Endothelial cell (in vitro differentiated cells): ENCODE data around the gene CEP295NL. TPM values are rescaled to one million over a fixed set of nuclear protein-coding genes. Genes with fewer than 3 reads are reported as not detected.

ENCODE experiments used
- DNase-seq: peaks from one replicate; pipeline ENCODE4 v3.0.0; 2021; ENCODE audit warnings: low spot score
- H3K27ac Mint-ChIP-seq: one replicate; pipeline ENCODE4 v1.8.0; 2021; ENCODE audit warnings: mixed read lengths, inconsistent platforms; ENCODE audit not compliant: unreplicated experiment
- H3K27me3 Mint-ChIP-seq: one replicate; pipeline ENCODE4 v1.8.0; 2021; ENCODE audit warnings: mild to moderate bottlenecking, moderate library complexity, mixed read lengths, inconsistent platforms; ENCODE audit not compliant: unreplicated experiment
- H3K36me3 Mint-ChIP-seq: one replicate; pipeline ENCODE4 v1.8.0; 2021; ENCODE audit warnings: mild to moderate bottlenecking, low read depth, mixed read lengths, inconsistent platforms; ENCODE audit not compliant: unreplicated experiment
- H3K4me1 Mint-ChIP-seq: one replicate; pipeline ENCODE4 v1.8.0; 2021; ENCODE audit warnings: mild to moderate bottlenecking, mixed read lengths, inconsistent platforms; ENCODE audit not compliant: unreplicated experiment
- H3K4me3 Mint-ChIP-seq: one replicate; pipeline ENCODE4 v1.8.0; 2021; ENCODE audit warnings: mild to moderate bottlenecking, mixed read lengths, inconsistent platforms; ENCODE audit not compliant: unreplicated experiment
- H3K9me3 Mint-ChIP-seq: one replicate; pipeline ENCODE4 v1.8.0; 2021; ENCODE audit warnings: mixed read lengths, inconsistent platforms; ENCODE audit not compliant: unreplicated experiment
- CTCF ChIP-seq: fragments of 200-600 bp; sonication (generic); IDR thresholded peaks from one replicate; pipeline ENCODE4 v1.5.0; 2021; ENCODE audit warnings: antibody characterized with exemption; ENCODE audit not compliant: unreplicated experiment
- total RNA-seq: library from RNA; stranded (reverse); fragmentation: NEBNext Ultra II Directional; extraction: Animal tissue kit (Norgen Biotek cat#: 25700); gene quantifications from one replicate; pipeline ENCODE4 v1.2.1, GENCODE V29; 2021; ENCODE audit not compliant: unreplicated experiment

CEP295NL gene
- total RNA-seq, 1 donor from 2014 or later = 1.4 TPM

GRCh38 chr17:78889531-78889930 is 13.5 kb downstream of the CEP295NL start:
- peaks cover 22% of the 10 kb centered on the region for H3K4me1 Mint-ChIP-seq
- peaks cover 3% of the 10 kb centered on the region for H3K27me3 Mint-ChIP-seq
- no peak for TF ChIP-seq CTCF
- DNase-seq = no peak
- H3K27ac Mint-ChIP-seq = no peak overlapping the region
- H3K9me3 Mint-ChIP-seq = no peaks in the 10 kb centered on the region
- no peak overlapping the region for H3K4me3 Mint-ChIP-seq
- H3K36me3 Mint-ChIP-seq = no peaks in the 10 kb centered on the region

- no peak for TF ChIP-seq CTCF
- Mint-ChIP-seq H3K27ac (no peak overlapping the region), H3K4me1 (peaks cover 22% of the 10 kb centered on the region), H3K9me3 (no peaks in the 10 kb centered on the region), H3K36me3 (no peaks in the 10 kb centered on the region), H3K27me3 (peaks cover 3% of the 10 kb centered on the region), H3K4me3 (no peak overlapping the region)
- no peak for DNase-seq
Observed at GRCh38 chr17:78888941-78889518, 14.0 kb downstream of the CEP295NL start.

GRCh38 chr17:78886954-78887353 is 16.0 kb downstream of the CEP295NL start:
- Mint-ChIP-seq H3K9me3 (no peaks in the 10 kb centered on the region), H3K27ac (no peak overlapping the region), H3K4me1 (peaks cover 13% of the 10 kb centered on the region), H3K36me3 (no peaks in the 10 kb centered on the region), H3K4me3 (no peak overlapping the region), H3K27me3 (peaks cover 6% of the 10 kb centered on the region)
- DNase-seq = no peak
- TF ChIP-seq CTCF = no peak

- Mint-ChIP-seq H3K27me3 (peaks cover 8% of the 10 kb centered on the region), H3K4me1 (peaks cover 10% of the 10 kb centered on the region), H3K4me3 (no peak overlapping the region), H3K27ac (no peak overlapping the region), H3K36me3 (no peaks in the 10 kb centered on the region), H3K9me3 (no peaks in the 10 kb centered on the region)
- DNase-seq = no peak
- TF ChIP-seq CTCF = no peak
Observed at GRCh38 chr17:78885956-78886355, 17.0 kb downstream of the CEP295NL start.

GRCh38 chr17:78884876-78885667 is 17.9 kb downstream of the CEP295NL start:
- no peak for TF ChIP-seq CTCF
- no peak overlapping the region for H3K4me3 Mint-ChIP-seq
- peaks cover 10% of the 10 kb centered on the region for H3K4me1 Mint-ChIP-seq
- no peak for DNase-seq
- H3K9me3 Mint-ChIP-seq = no peaks in the 10 kb centered on the region
- H3K36me3 Mint-ChIP-seq = no peaks in the 10 kb centered on the region
- H3K27me3 Mint-ChIP-seq = peaks cover 8% of the 10 kb centered on the region
- H3K27ac Mint-ChIP-seq = no peak overlapping the region
